Inferior parietal cortex (tissue), 1 donor: ENCODE data around the gene TLE3.

Source experiments
- DNase-seq: peaks from one replicate; pipeline ENCODE4 v3.0.0-alpha.2; 2016; ENCODE audit errors: extremely low spot score

TLE3 gene

GRCh38 chr15:70031261-70031660 is 66.5 kb downstream of the TLE3 start:
- no peak for DNase-seq

DNA sequence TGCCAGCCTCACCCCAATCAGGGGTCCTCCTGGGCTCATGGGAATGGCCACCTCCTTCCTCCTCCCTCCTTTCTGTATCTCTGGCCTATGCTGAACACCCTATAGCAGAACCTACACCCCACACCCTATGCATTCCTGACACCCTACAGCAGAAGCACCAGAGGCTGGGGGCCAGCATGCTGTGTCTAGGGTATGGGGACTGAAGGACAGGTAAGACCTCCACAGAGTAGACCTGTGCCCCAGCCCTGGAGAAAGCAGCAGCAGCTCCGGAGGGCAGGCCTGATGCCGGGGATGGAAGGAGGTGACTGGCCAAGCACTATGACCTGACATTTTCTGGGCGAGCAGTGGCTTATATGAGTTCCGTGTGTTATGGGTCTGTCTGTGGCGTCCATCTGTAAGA is 66.9 kb downstream of the TLE3 start:
- no peak for DNase-seq

- DNase-seq = no peak
These were observed 68.4 kb downstream of the TLE3 start for GRCh38 chr15:70029297-70029701.

DNA sequence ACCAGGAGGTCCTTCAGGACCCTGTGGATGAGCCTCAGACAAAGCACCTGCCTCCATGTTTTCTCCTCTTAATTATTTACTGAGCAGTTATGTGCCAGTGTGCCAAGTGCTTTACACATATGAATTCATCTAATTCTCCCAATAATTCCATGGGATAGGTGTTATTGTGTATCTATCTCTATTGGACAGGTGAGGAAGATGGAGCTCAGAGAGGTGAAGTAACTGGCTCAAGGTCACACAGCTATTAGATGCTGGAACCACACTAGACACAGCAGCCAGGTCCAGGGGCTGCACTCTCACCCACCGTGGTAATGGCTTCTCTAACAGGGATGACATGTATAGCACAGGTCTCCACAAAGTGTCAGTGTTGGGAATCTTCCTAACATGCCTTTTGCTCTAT is 70.2 kb downstream of the TLE3 start:
- no peak for DNase-seq

DNA sequence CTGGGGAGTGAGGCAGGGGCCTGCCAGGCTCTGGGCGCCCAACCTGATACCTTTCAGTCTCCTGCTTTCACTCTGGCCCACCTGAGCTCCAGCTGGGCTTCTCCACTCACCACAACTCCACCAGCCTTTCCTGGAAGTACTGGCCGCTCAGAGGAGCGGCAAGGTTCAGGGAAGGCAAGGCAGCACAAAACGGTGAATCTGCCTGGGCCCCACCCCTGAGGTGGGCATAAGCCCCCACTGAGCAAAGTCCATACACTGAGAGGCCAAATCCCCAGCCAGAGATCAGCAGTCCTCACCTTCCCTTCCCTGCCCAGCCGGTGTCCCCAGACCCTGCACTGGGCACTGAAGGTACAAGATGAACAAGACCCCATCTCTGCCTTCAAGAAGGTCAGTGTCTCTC is 70.7 kb downstream of the TLE3 start:
- DNase-seq = no peak

GRCh38 chr15:70025413-70026296 is 72.1 kb downstream of the TLE3 start:
- DNase-seq = no peak

DNA sequence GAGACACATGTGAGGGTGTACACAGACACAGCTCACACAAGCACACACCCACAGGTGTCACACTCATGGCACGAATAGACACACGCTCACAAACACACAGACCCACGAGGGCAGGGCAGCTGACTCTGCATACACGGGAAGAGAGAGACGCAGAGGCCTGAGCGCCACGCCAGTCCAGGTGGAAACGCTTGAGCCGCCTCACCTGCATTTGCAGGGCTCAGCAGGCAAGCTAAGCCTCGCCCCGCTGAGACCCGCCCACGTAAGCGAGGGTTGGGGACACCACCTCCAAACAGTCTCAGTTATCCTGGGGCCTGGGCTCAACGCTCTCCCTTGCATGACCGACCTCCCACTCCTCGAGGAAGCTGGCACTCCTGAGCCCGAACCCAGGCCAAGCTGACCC is 73.2 kb downstream of the TLE3 start:
- DNase-seq = no peak

DNA sequence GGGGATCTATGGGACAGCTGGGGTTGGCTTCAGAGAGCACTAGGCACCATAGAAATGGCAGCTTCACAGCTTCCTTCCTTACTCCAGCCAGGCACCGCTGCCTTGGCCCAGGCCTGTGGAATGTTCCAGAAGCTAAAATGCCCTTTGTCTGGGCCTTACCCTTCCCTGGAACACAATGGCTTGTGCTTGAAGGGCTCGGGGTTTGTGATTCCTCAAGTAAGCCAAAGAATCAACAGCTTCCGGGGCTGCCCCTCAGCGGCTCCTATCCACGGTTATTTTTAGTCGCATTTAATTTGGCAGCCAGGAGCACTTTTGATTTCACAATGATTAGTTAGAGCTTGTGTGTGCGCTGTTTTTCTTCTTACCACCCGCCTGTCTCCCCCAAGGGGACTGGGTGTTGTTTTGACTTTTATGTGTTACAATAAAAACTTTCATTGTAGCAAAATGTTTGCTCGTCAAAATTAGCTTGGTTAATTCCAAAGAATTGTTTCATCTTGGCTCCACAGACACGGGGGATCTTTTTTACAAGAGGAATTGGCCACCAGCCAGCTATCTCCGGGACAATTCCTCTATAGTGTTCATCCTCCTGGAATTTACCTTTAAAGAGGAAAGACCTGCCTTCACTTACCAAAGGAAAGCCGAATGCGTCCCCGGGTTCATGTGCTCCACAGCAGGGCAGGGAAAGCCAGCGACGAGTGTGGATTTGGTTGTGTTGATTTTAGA is 73.8 kb downstream of the TLE3 start:
- no peak for DNase-seq

GRCh38 chr15:70023064-70023768 is 74.5 kb downstream of the TLE3 start:
- DNase-seq = no peak

GRCh38 chr15:70020229-70020628 is 77.5 kb downstream of the TLE3 start:
- DNase-seq = no peak

GRCh38 chr15:70018646-70019600 is 78.8 kb downstream of the TLE3 start:
- DNase-seq = no peak

DNA sequence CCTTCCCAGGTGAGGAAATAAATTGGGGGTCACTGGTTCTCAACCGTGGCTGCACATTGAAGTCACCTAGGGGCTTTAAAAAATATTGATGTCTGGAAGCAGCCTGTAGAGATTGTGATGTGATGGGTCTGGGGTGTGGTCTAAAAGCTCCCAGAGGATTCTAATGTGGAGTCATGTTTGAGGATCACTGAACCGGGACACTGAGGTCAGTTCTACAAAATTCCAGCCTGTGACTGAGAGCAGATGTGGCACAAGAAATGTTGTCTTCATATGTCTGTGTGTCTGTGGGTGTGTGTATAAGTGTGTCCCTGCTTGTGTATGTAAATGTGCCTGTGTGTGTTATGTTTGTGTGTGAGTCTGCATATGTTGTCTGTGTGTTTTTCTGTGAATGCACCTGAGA is 79.9 kb downstream of the TLE3 start:
- no peak for DNase-seq

- no peak for DNase-seq
These were observed 80.7 kb downstream of the TLE3 start for GRCh38 chr15:70017025-70017424.

DNA sequence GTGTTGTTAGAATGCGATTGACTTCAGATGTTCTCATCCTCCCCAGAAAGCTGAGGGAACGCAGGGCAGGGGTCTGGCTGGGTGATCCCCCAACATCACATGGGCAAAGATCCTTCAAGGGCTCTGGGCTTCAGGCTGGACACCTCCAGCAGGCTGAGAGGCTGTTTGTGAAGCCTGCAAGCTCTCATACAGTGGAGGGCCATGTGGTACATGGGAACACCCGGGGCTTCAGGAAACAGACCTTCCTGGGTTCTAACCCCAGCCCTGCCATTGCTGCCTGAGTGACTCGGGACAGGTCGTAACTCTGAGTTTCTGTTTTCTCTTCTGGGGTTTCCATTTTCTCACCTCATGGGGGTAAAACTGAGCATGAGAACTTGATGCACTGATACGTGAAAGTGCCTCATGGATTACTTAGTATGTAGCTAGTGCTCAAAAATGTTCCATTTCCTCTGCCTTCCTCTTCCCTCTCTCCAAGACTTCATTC is 81.2 kb downstream of the TLE3 start:
- DNase-seq = no peak

DNA sequence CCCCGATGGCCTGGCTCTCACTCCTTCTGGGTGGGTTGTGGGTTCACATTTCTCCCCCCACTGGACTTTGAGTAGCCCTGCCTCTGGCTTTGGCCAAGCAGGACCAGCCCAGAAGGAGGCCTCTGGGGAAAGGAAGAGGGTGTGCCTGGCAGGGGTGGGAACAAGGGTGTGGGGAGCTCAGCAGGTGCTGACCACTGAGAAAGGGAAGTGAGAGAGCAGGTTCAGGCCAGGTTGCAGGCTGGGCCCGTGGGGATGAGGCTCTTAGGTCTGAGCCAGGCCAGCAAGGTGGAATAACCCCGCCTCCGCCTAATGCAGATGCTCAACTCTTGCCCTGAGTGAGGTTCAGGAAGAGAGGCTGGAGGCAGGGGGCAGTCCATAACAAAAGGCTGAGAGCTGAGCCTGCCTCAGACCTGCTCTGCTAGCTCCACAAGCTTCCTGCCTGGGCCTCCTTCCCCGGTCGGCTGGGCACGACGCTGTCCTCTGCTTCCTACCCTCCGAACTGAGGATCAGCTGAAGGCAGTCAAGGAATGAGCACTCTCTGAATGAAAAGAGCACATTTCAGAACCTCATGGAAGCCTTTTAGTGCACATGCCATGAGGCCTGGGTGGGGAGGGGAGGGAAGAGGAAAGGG is 82.7 kb downstream of the TLE3 start:
- no peak for DNase-seq

DNA sequence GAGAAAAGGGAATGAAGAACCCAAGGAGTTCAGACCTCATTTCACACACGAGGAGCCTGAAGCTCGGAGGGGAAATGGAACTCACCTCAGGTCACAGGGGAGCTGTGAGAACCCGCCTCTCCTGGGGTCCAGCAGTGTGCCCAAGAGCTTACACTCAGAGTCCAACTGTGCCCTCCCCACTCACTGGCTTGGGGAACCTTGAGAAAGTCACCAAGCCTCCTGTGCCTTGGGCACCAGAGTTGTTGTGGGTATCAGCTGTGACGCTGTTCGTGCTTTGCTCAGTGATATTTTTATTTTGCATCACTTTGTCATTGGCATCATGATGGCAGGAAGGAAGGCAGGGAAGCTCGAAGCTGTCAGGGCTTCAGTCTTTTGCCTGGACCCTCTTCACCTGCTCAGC is 83.4 kb downstream of the TLE3 start:
- DNase-seq = no peak

GRCh38 chr15:70013656-70014313 is 83.9 kb downstream of the TLE3 start:
- no peak for DNase-seq

DNA sequence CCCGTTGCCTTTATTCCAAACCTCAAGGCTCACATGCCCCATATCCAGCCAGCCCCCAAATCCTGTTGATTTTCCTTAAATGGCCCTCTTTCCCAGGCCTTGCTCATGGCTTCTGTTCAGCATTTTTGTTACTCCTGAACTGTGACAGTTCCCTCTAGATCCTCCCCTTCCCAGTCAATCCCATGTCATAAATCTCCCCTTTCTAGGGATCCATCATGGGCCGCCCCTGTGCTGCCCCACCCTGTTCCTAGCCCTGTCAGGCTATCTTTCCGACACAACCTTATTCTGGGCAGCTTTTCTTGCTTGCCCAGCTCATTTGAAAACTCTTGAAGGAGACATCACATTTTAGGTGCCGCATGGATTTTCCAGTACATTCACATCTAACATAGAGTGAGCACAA is 84.8 kb downstream of the TLE3 start:
- no peak for DNase-seq

DNA sequence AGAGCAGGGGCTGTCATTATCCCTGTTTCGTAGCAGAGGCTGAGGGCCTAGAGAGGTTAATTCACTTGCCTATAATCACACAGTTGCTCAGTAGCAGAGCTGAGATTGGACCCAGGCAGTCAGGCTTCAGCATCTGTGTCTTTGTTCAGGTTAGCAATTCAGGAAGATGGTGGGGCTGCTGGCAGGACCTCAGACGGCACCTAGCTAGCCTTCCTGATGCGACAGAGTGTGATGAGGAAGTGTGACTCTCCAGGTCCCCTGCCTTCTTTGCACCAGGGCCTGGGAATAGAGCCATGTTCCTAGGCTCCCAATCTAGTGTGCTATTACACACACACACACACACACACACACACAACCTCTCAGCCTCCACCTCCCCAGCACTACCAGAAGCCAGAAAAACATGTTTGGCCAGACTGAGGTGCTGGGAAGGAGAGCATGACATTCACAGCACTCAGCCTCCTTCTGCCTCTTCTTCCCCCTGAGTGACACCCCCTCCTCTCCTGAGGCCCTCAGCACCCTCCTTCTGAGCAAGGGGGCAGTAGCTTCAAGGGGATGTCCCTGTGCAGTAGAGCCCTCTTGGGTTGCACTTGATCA is 88.9 kb downstream of the TLE3 start:
- no peak for DNase-seq
